ENCODE data around the gene PPM1N. TPM values are rescaled to one million over a fixed set of nuclear protein-coding genes. Genes with fewer than 3 reads are reported as not detected.
A peak's percentile ranks its signal among the peaks of the same experiment; 100 is the strongest.

Gene PPM1N, protein sequence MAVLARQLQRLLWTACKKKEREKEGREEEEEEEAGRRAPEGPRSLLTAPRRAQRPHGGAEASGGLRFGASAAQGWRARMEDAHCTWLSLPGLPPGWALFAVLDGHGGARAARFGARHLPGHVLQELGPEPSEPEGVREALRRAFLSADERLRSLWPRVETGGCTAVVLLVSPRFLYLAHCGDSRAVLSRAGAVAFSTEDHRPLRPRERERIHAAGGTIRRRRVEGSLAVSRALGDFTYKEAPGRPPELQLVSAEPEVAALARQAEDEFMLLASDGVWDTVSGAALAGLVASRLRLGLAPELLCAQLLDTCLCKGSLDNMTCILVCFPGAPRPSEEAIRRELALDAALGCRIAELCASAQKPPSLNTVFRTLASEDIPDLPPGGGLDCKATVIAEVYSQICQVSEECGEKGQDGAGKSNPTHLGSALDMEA
- polyA plus RNA-seq (2013, experiment 1 of 2) = 5.5 TPM
- polyA plus RNA-seq (2013, experiment 2 of 2) = 4.8 TPM

GRCh38 chr19:45498411-45499195 is at the start of gene PPM1N:
PPM1N (plus strand) TSS chr19:45498443; CDS start chr19:45498473, 30 bp downstream.
- no peaks in the 10 kb centered on the region for H3K9me3 ChIP-seq (ENCODE audit: insufficient read depth, low read depth, low read length)
- no peak within 1 kb of the TSS; the same call in 1 of the 2 replicates for H3K9ac ChIP-seq (ENCODE audit: low read depth, low read length)
- 0 out of 2 replicates have a peak, but pooled peaks cover 6% of the 10 kb centered on the region for H3K36me3 ChIP-seq (ENCODE audit: insufficient read depth, low read length)
- WGBS = 3% methylated on average over 89 of the region's 89 CpGs
- H3K4me1 ChIP-seq (ENCODE audit: insufficient read depth, low read length) = peaks cover 12% of the 10 kb centered on the region
- peak within 1 kb of the TSS; percentile 63 for H3K4me3 ChIP-seq (ENCODE audit: low read length)
- peaks cover 21% of the 10 kb centered on the region for H3K27me3 ChIP-seq (ENCODE audit: insufficient read depth, low read length)
- H3K27ac ChIP-seq (ENCODE audit: low read depth, low read length) = no peak within 1 kb of the TSS; the same call in 1 of the 2 replicates

DNA sequence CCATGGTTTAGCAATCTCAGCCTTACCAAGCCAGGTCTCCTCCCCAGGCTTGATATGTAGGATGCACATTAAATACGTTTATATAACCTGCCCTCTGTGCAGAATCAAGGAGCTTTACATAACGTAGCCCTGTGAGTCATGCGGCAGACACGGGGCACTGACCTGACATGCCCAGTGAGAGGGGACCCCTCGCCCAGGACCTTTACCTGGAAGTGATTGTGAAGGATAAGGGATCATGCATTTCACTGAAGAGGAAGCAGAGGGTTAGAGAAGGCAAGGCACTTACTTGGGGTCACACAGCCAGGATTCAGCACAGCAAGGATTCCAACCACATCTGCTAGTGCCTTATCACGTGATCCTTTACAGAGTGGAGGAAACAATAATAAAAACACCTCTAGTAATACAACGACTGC is 49.4 kb upstream of the PPM1N start:
- Histone ChIP-seq H3K27ac (ENCODE audit: low read depth, low read length) (no peak overlapping the region), H3K27me3 (ENCODE audit: insufficient read depth, low read length) (peaks cover 21% of the 10 kb centered on the region), H3K9ac (ENCODE audit: low read depth, low read length) (no peak overlapping the region), H3K4me3 (ENCODE audit: low read length) (no peak overlapping the region), H3K36me3 (ENCODE audit: insufficient read depth, low read length) (no peaks in the 10 kb centered on the region), H3K4me1 (ENCODE audit: insufficient read depth, low read length) (0 out of 2 replicates have a peak, but pooled peaks cover 3% of the 10 kb centered on the region), H3K9me3 (ENCODE audit: insufficient read depth, low read depth, low read length) (no peaks in the 10 kb centered on the region)
- 85% methylated on average over 7 of the region's 7 CpGs for WGBS

GRCh38 chr19:45450012-45450333 is 48.3 kb upstream of the PPM1N start:
- Histone ChIP-seq H3K4me1 (ENCODE audit: insufficient read depth, low read length) (no peaks in the 10 kb centered on the region), H3K9me3 (ENCODE audit: insufficient read depth, low read depth, low read length) (no peaks in the 10 kb centered on the region), H3K27me3 (ENCODE audit: insufficient read depth, low read length) (peaks cover 21% of the 10 kb centered on the region), H3K36me3 (ENCODE audit: insufficient read depth, low read length) (no peaks in the 10 kb centered on the region), H3K9ac (ENCODE audit: low read depth, low read length) (peak overlapping the region; percentile 76), H3K4me3 (ENCODE audit: low read length) (peak overlapping the region; percentile 62), H3K27ac (ENCODE audit: low read depth, low read length) (no peak overlapping the region)
- WGBS = 75% methylated on average over 4 of the region's 5 CpGs

DNA sequence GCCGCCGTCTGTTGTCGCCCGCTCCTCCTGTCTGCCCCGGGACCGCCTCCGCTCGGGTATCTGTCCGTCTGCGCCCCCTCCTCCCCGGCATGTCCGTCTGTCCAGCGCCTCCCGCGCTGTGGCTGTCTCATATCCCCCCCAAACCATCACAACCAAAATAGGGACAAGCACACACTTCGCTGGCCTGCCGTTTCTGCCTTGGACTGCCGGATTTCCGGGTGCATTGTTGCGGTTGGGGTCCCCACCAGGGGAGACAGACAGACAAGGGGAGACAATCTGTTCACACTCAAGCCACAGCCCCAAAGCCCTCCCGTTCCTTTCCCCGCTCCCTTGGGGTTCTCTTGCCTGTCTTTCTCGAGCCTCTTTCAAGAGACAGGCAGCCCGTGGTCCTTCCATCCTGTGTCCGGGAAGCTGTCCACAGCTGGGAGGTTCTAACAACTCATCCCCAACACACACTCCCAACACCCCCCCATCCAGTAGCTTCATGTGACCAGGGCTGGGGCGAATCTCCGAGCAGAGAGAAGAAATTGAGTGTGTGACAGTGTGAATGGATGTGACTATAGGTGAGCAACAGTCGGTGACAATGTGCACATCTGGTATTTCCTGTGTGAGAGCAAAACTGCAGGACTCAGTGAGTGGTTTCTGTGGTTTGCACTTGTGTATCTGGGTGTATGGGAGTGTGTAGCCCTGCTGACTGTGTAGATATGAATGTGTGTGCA is 47.0 kb upstream of the PPM1N start:
- Histone ChIP-seq H3K27ac (ENCODE audit: low read depth, low read length) (no peak overlapping the region), H3K9ac (ENCODE audit: low read depth, low read length) (peak overlapping the region; percentile 80), H3K27me3 (ENCODE audit: insufficient read depth, low read length) (peaks cover 21% of the 10 kb centered on the region), H3K9me3 (ENCODE audit: insufficient read depth, low read depth, low read length) (no peaks in the 10 kb centered on the region), H3K4me1 (ENCODE audit: insufficient read depth, low read length) (peaks cover 5% of the 10 kb centered on the region; the same call in 1 of the 2 replicates), H3K4me3 (ENCODE audit: low read length) (peak overlapping the region; percentile 62), H3K36me3 (ENCODE audit: insufficient read depth, low read length) (no peaks in the 10 kb centered on the region)
- WGBS = 28% methylated on average over 28 of the region's 28 CpGs

GRCh38 chr19:45451850-45452387 is 46.3 kb upstream of the PPM1N start:
- H3K36me3 ChIP-seq (ENCODE audit: insufficient read depth, low read length) = no peaks in the 10 kb centered on the region
- peaks cover 6% of the 10 kb centered on the region; the same call in 1 of the 2 replicates for H3K4me1 ChIP-seq (ENCODE audit: insufficient read depth, low read length)
- H3K9ac ChIP-seq (ENCODE audit: low read depth, low read length) = no peak overlapping the region
- 87% methylated on average over 11 of the region's 12 CpGs for WGBS
- no peak overlapping the region for H3K4me3 ChIP-seq (ENCODE audit: low read length)
- no peak overlapping the region for H3K27ac ChIP-seq (ENCODE audit: low read depth, low read length)
- H3K9me3 ChIP-seq (ENCODE audit: insufficient read depth, low read depth, low read length) = no peaks in the 10 kb centered on the region
- H3K27me3 ChIP-seq (ENCODE audit: insufficient read depth, low read length) = peaks cover 21% of the 10 kb centered on the region

GRCh38 chr19:45455707-45456499 is 42.3 kb upstream of the PPM1N start:
- WGBS = 34% methylated on average over 27 of the region's 27 CpGs
- Histone ChIP-seq H3K4me1 (ENCODE audit: insufficient read depth, low read length) (peaks cover 6% of the 10 kb centered on the region; the same call in 1 of the 2 replicates), H3K4me3 (ENCODE audit: low read length) (peak overlapping the region; percentile 33), H3K27me3 (ENCODE audit: insufficient read depth, low read length) (peaks cover 13% of the 10 kb centered on the region), H3K36me3 (ENCODE audit: insufficient read depth, low read length) (no peaks in the 10 kb centered on the region), H3K9me3 (ENCODE audit: insufficient read depth, low read depth, low read length) (no peaks in the 10 kb centered on the region), H3K9ac (ENCODE audit: low read depth, low read length) (peak overlapping the region; percentile 81), H3K27ac (ENCODE audit: low read depth, low read length) (peak overlapping the region; percentile 89)

GRCh38 chr19:45456500-45456815 is 41.8 kb upstream of the PPM1N start:
- H3K36me3 ChIP-seq (ENCODE audit: insufficient read depth, low read length) = no peaks in the 10 kb centered on the region
- peak overlapping the region; percentile 89 for H3K27ac ChIP-seq (ENCODE audit: low read depth, low read length)
- H3K27me3 ChIP-seq (ENCODE audit: insufficient read depth, low read length) = peaks cover 7% of the 10 kb centered on the region
- peaks cover 6% of the 10 kb centered on the region; the same call in 1 of the 2 replicates for H3K4me1 ChIP-seq (ENCODE audit: insufficient read depth, low read length)
- peak overlapping the region; percentile 33 for H3K4me3 ChIP-seq (ENCODE audit: low read length)
- WGBS = 83% methylated on average over 2 of the region's 2 CpGs
- H3K9ac ChIP-seq (ENCODE audit: low read depth, low read length) = peak overlapping the region; percentile 81
- H3K9me3 ChIP-seq (ENCODE audit: insufficient read depth, low read depth, low read length) = no peaks in the 10 kb centered on the region

- Histone ChIP-seq H3K27me3 (ENCODE audit: insufficient read depth, low read length) (no peaks in the 10 kb centered on the region), H3K36me3 (ENCODE audit: insufficient read depth, low read length) (no peaks in the 10 kb centered on the region), H3K4me1 (ENCODE audit: insufficient read depth, low read length) (peaks cover 6% of the 10 kb centered on the region; the same call in 1 of the 2 replicates), H3K4me3 (ENCODE audit: low read length) (no peak overlapping the region), H3K9me3 (ENCODE audit: insufficient read depth, low read depth, low read length) (no peaks in the 10 kb centered on the region), H3K27ac (ENCODE audit: low read depth, low read length) (no peak overlapping the region), H3K9ac (ENCODE audit: low read depth, low read length) (no peak overlapping the region)
These were observed 40.5 kb upstream of the PPM1N start for GRCh38 chr19:45457776-45458175.

GRCh38 chr19:45460807-45461347 is 37.4 kb upstream of the PPM1N start:
- H3K9me3 ChIP-seq (ENCODE audit: insufficient read depth, low read depth, low read length) = no peaks in the 10 kb centered on the region
- 73% methylated on average over 8 of the region's 8 CpGs for WGBS
- H3K4me1 ChIP-seq (ENCODE audit: insufficient read depth, low read length) = peaks cover 5% of the 10 kb centered on the region; the same call in 1 of the 2 replicates
- H3K4me3 ChIP-seq (ENCODE audit: low read length) = no peak overlapping the region
- no peaks in the 10 kb centered on the region for H3K36me3 ChIP-seq (ENCODE audit: insufficient read depth, low read length)
- H3K9ac ChIP-seq (ENCODE audit: low read depth, low read length) = no peak overlapping the region
- no peak overlapping the region for H3K27ac ChIP-seq (ENCODE audit: low read depth, low read length)
- no peaks in the 10 kb centered on the region for H3K27me3 ChIP-seq (ENCODE audit: insufficient read depth, low read length)

GRCh38 chr19:45462174-45462573 is 36.1 kb upstream of the PPM1N start:
- Histone ChIP-seq H3K9ac (ENCODE audit: low read depth, low read length) (no peak overlapping the region), H3K4me3 (ENCODE audit: low read length) (no peak overlapping the region), H3K4me1 (ENCODE audit: insufficient read depth, low read length) (peaks cover 4% of the 10 kb centered on the region; the same call in 1 of the 2 replicates), H3K27ac (ENCODE audit: low read depth, low read length) (no peak overlapping the region), H3K9me3 (ENCODE audit: insufficient read depth, low read depth, low read length) (no peaks in the 10 kb centered on the region), H3K27me3 (ENCODE audit: insufficient read depth, low read length) (no peaks in the 10 kb centered on the region; the same call in 1 of the 2 replicates), H3K36me3 (ENCODE audit: insufficient read depth, low read length) (no peaks in the 10 kb centered on the region)
- 94% methylated on average over 4 of the region's 4 CpGs for WGBS

Data from HUES64 (cell line).